Suprapubic skin (tissue), 4 donors: ENCODE results near the gene ODAD4. TPM values are rescaled to one million over a fixed set of nuclear protein-coding genes. Genes with fewer than 3 reads are reported as not detected.
"Not testable (repeated sequence)": the region's sequence is repeated elsewhere in the genome, so short reads cannot be mapped to it uniquely, and the experiment has no call there.

Experiments
- DNase-seq, 2 donors: peaks; one replicate each; pipeline ENCODE4 v3.0.0-alpha.2; 2019; ENCODE audit warnings: low spot score in 2 of 2
- H3K27ac ChIP-seq: fragments of 200-600 bp; sonication (generic); one replicate; pipeline ENCODE4 v1.5.1; 2019
- H3K27me3 ChIP-seq: fragments of 200-600 bp; sonication (generic); one replicate; pipeline ENCODE4 v1.5.1; 2019
- H3K36me3 ChIP-seq: fragments of 200-600 bp; sonication (generic); one replicate; pipeline ENCODE4 v1.5.1; 2019
- H3K4me1 ChIP-seq: fragments of 200-600 bp; sonication (generic); one replicate; pipeline ENCODE4 v1.5.1; 2019
- H3K4me3 ChIP-seq: fragments of 200-600 bp; sonication (generic); one replicate; pipeline ENCODE4 v1.5.1; 2019; ENCODE audit warnings: mild to moderate bottlenecking
- H3K9me3 ChIP-seq: fragments of 200-600 bp; sonication (generic); one replicate; pipeline ENCODE4 v1.5.1; 2019
- CTCF ChIP-seq, 2 donors: fragments of 200-600 bp in 1 of 2; fragments of 450-650 bp in 1 of 2; sonication (generic) in 1 of 2; IDR thresholded peaks; one replicate each; pipeline ENCODE4 v1.5.1; 2016 to 2019; ENCODE audit warnings: antibody characterized with exemption in 2 of 2, mild to moderate bottlenecking in 1 of 2, moderate library complexity in 1 of 2
- EP300 ChIP-seq: sonication (generic); formaldehyde crosslinking; IDR thresholded peaks from one replicate; pipeline ENCODE4 v1.6.1; 2017; ENCODE audit warnings: antibody characterized with exemption
- POLR2A ChIP-seq, 2 donors: fragments of 450-650 bp; IDR thresholded peaks; one replicate each; pipeline ENCODE4 v1.6.1; 2017; ENCODE audit warnings: antibody characterized with exemption in 2 of 2, mild to moderate bottlenecking in 2 of 2, moderate library complexity in 2 of 2
- POLR2AphosphoS5 ChIP-seq, 3 donors: sonication (generic); formaldehyde crosslinking; IDR thresholded peaks; one replicate each; pipeline ENCODE4 v1.6.1; 2017; ENCODE audit warnings: antibody characterized with exemption in 3 of 3
- WGBS: methylation state at CpG from one replicate; pipeline ENCODE4 v1.1.5; 2018; 5-methylcytosine and 5-hydroxymethylcytosine counted together
- total RNA-seq, 4 donors: library from RNA; depleted of rRNA; stranded (reverse); fragments of >200 nt; gene quantifications; one replicate each; pipeline ENCODE4 v1.1.0, GENCODE V29; 2016

ODAD4 gene
- total RNA-seq, 4 donors from 2014 or later, result 0.42 to 1.9 (median 1.3) TPM; not detected in 1

GRCh38 chr17:42000413-42001133, 70.2 kb downstream of the ODAD4 start:
- TF ChIP-seq EP300 (no peak), POLR2AphosphoS5 (IDR thresholded peaks at IDR 0.05) (no peak), POLR2A (IDR thresholded peaks at IDR 0.05) (no peak), CTCF (IDR thresholded peaks at IDR 0.05) (no peak)
- Histone ChIP-seq H3K27me3 (no peaks in the 10 kb centered on the region), H3K4me1 (peaks cover 19% of the 10 kb centered on the region), H3K27ac (no peak overlapping the region), H3K4me3 (no peak overlapping the region), H3K9me3 (no peaks in the 10 kb centered on the region), H3K36me3 (peaks cover 73% of the 10 kb centered on the region)
- WGBS, result 72% methylated on average over 3 of the region's 3 CpGs
- DNase-seq, result no peak

- no peaks in the 10 kb centered on the region for H3K9me3 ChIP-seq
- no peaks in the 10 kb centered on the region for H3K27me3 ChIP-seq
- H3K4me1 ChIP-seq, result peaks cover 24% of the 10 kb centered on the region
- no peak overlapping the region for H3K27ac ChIP-seq
- peaks cover 61% of the 10 kb centered on the region for H3K36me3 ChIP-seq
- WGBS, result 92% methylated on average over 2 of the region's 2 CpGs
- no peak overlapping the region for H3K4me3 ChIP-seq
- no peak for TF ChIP-seq POLR2A (IDR thresholded peaks at IDR 0.05)
- TF ChIP-seq POLR2AphosphoS5 (IDR thresholded peaks at IDR 0.05), result no peak
- TF ChIP-seq EP300, result no peak
- DNase-seq, result no peak
These were observed 71.3 kb downstream of the ODAD4 start for GRCh38 chr17:42001729-42002128.

- peak in 1 of 2 donors; percentile 15 for DNase-seq
- no peaks in the 10 kb centered on the region for H3K27me3 ChIP-seq
- H3K27ac ChIP-seq, result no peak overlapping the region
- TF ChIP-seq POLR2A (IDR thresholded peaks at IDR 0.05) (no peak), EP300 (no peak), POLR2AphosphoS5 (IDR thresholded peaks at IDR 0.05) (no peak), CTCF (IDR thresholded peaks at IDR 0.05) (no peak)
- peaks cover 55% of the 10 kb centered on the region for H3K36me3 ChIP-seq
- no peaks in the 10 kb centered on the region for H3K9me3 ChIP-seq
- peaks cover 24% of the 10 kb centered on the region for H3K4me1 ChIP-seq
- 84% methylated on average over 7 of the region's 7 CpGs for WGBS
- no peak overlapping the region for H3K4me3 ChIP-seq
These were observed 71.9 kb downstream of the ODAD4 start for GRCh38 chr17:42002175-42002791.

- DNase-seq, result no peak
- H3K4me1 ChIP-seq, result peaks cover 24% of the 10 kb centered on the region
- H3K36me3 ChIP-seq, result peaks cover 50% of the 10 kb centered on the region
- WGBS, result 85% methylated on average over 3 of the region's 3 CpGs
- H3K27me3 ChIP-seq, result no peaks in the 10 kb centered on the region
- no peak for TF ChIP-seq POLR2AphosphoS5 (IDR thresholded peaks at IDR 0.05)
- TF ChIP-seq EP300, result no peak
- TF ChIP-seq POLR2A (IDR thresholded peaks at IDR 0.05), result no peak
- no peak for TF ChIP-seq CTCF (IDR thresholded peaks at IDR 0.05)
- no peak overlapping the region for H3K27ac ChIP-seq
- H3K9me3 ChIP-seq, result no peaks in the 10 kb centered on the region
- H3K4me3 ChIP-seq, result no peak overlapping the region
These were observed 72.4 kb downstream of the ODAD4 start for GRCh38 chr17:42002792-42003301.

GRCh38 chr17:42005166-42005565, 74.7 kb downstream of the ODAD4 start:
- Histone ChIP-seq H3K27ac (no peak overlapping the region), H3K9me3 (no peaks in the 10 kb centered on the region), H3K4me3 (no peak overlapping the region), H3K4me1 (peaks cover 35% of the 10 kb centered on the region), H3K36me3 (peaks cover 27% of the 10 kb centered on the region), H3K27me3 (no peaks in the 10 kb centered on the region)
- 38% methylated on average over 1 of the region's 1 CpG for WGBS
- TF ChIP-seq POLR2AphosphoS5 (IDR thresholded peaks at IDR 0.05), result no peak
- no peak for DNase-seq

- TF ChIP-seq CTCF (IDR thresholded peaks at IDR 0.05), result peak in 1 of 2 donors; percentile 14
- no peak for TF ChIP-seq POLR2AphosphoS5 (IDR thresholded peaks at IDR 0.05)
- no peak for TF ChIP-seq EP300
- H3K27me3 ChIP-seq, result no peaks in the 10 kb centered on the region
- H3K27ac ChIP-seq, result no peak overlapping the region
- H3K4me3 ChIP-seq, result no peak overlapping the region
- peaks cover 59% of the 10 kb centered on the region for H3K4me1 ChIP-seq
- no peak for DNase-seq
- WGBS, result 76% methylated on average over 4 of the region's 4 CpGs
- no peaks in the 10 kb centered on the region for H3K36me3 ChIP-seq
- no peaks in the 10 kb centered on the region for H3K9me3 ChIP-seq
These were observed 78.8 kb downstream of the ODAD4 start for GRCh38 chr17:42009170-42009569.

- DNase-seq, result peak in 1 of 2 donors; percentile 23
- WGBS, result 48% methylated on average over 9 of the region's 9 CpGs
- not testable (repeated sequence) for H3K27ac ChIP-seq, H3K4me3 ChIP-seq, H3K36me3 ChIP-seq, H3K27me3 ChIP-seq, H3K9me3 ChIP-seq
- H3K4me1 ChIP-seq, result peaks cover 55% of the 10 kb centered on the region
These were observed 79.9 kb downstream of the ODAD4 start for GRCh38 chr17:42010266-42010680.
